Activated gamma-delta T cell treated with anti-CD3 and anti-CD28 coated beads, Interleukin-2, amount 50 U/mL, for 16 hours (primary cell): ENCODE measurements around the gene TRAPPC1.
A peak's percentile ranks its signal among the peaks of the same experiment; 100 is the strongest.
"Not testable (repeated sequence)": the region's sequence is repeated elsewhere in the genome, so short reads cannot be mapped to it uniquely, and the experiment has no call there.

Experiments used
- DNase-seq: peaks from one replicate; pipeline ENCODE4 v3.0.0-alpha.2; 2020; ENCODE audit warnings: low read depth

The TRAPPC1 gene, protein sequence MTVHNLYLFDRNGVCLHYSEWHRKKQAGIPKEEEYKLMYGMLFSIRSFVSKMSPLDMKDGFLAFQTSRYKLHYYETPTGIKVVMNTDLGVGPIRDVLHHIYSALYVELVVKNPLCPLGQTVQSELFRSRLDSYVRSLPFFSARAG

GRCh38 chr17:7931709-7932482, at the start of gene TRAPPC1, which contains the start of gene CNTROB:
TRAPPC1 (minus strand) TSS chr17:7931946; CDS start chr17:7931829, 117 bp downstream.
CNTROB (plus strand) TSS chr17:7932206; CDS start chr17:7933080, 874 bp downstream.
- DNase-seq = peak; percentile 99

DNA sequence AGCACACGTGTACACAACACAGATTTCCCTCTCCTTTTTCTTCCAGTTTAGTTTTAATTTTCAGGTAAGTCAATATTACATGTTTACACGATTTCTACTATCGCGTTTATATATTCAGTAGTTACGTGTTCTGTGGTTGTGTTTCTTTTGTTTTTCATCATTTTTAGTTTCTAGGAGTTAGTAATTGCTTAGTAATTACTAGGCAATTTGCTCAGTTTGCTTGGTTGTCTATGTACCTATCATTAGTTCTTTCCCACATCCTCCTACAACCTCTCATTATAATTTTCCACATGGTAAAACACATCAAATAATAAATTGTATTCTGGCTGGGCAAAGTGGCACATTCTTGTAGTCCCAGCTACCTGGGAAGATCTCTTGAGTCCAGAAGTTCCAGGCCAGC, 46.1 kb upstream of the TRAPPC1 start:
- DNase-seq = no peak

DNA sequence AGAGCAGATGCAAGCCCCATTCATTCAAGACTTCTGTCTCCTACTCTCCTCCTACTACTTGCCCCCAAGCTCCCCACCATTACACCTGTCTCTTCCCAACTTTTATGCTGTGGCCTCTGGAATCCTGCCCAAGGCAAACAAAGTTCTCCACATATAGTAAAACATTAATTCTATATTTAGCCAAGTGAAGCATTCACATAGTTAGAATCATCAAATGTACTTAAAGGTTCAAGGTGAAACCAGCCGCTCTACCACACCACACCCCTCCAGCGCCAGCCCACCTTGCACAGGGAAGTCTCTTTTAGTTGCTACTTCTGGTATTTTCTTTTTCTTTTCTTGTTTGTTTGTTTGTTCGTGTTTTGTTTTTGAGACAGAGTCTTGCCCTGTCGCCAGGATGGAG, 45.3 kb upstream of the TRAPPC1 start:
- no peak for DNase-seq

GRCh38 chr17:7974638-7975131, 42.9 kb upstream of the TRAPPC1 start:
- DNase-seq = no peak

DNA sequence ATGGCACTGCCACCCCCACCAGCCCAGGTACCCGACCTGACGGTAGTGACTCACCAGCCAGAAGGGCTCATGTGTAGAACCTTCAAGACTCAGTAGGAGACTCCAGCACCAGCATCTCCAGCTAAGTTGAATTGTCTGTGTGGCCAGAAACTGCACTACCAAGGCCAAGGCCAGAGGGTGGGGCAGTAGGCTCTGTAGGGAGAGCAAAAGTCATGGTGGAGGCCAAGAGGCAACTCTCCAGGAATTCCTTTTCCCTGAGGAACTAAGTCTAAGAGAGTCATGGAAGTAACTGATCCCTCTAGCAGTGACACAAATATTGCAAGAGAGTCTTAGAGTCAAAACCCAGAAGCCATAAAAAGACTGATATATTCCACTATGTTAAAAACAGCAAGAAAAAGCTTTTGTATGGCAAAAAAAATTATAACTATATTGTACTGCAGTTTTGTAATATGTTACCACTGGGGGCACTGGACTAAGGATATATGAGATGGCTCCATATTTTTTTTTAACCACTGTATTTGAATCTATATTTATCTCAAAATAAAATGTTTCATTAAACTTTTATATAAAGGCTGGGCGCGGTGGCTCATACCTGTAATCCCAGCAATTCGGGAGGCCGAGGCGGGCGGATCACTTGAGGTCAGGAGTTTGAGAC, 40.5 kb upstream of the TRAPPC1 start:
- no peak for DNase-seq

- no peak for DNase-seq
These were observed 39.9 kb upstream of the TRAPPC1 start for GRCh38 chr17:7971651-7972050.

GRCh38 chr17:7969433-7969832, 37.7 kb upstream of the TRAPPC1 start:
- no peak for DNase-seq

GRCh38 chr17:7967751-7968150, 36.0 kb upstream of the TRAPPC1 start:
- DNase-seq = no peak

DNA sequence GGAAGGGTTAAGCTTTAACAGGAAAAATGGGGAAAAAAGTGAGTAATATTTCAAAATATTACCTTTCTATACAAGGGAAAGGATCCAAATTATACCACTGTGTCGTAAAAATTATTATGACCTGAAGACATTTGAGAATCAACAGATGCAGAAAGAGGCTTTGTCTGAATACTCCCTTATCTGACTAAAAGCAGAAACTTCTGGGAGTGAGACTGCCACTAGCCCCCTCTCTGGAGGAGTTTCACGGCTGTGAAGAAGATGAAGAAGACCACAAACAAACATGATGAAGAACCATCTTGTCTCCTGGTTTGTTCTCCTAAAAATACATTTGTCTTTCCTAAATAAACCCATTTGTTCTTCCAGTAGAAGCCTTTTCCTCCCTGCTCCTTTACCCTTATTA, 29.7 kb upstream of the TRAPPC1 start:
- DNase-seq = no peak

- no peak for DNase-seq
These were observed 27.9 kb upstream of the TRAPPC1 start for GRCh38 chr17:7959503-7960253.

- DNase-seq = no peak
These were observed 24.7 kb upstream of the TRAPPC1 start for GRCh38 chr17:7956228-7956965.

GRCh38 chr17:7955414-7956227, 23.9 kb upstream of the TRAPPC1 start:
- no peak for DNase-seq

- DNase-seq = not testable (repeated sequence)
These were observed 21.5 kb upstream of the TRAPPC1 start for GRCh38 chr17:7953266-7953665.

DNA sequence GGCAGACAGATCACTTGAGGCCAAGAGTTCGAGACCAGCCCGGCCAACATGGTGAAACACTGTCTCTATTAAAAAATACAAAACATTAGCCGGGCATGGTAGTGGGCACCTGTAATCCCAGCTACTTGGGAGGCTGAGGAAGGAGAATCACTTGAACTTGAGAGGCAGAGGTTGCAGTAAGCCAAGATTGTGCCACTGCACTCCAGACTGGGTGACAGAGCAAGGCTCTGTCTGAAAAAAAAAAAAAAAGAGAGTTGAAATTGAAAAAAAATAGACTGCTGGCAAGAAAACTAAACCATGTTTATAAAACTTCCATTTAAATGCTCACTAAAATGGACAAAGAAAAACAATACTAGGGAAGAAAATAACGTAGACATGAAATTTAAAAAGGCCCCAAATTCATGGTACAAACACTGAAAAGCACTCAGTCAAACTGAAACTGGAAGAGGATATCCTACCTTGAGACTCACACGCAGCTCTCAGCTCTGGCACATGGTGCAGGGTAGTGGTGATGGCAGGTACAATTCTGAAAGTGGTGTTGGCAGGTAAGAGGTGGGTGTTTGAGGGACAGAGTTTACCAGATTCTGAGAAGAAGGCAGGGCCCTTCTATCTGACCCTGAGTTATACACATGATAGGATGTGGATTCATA, 19.5 kb upstream of the TRAPPC1 start:
- no peak for DNase-seq

GRCh38 chr17:7950578-7950977, 18.8 kb upstream of the TRAPPC1 start:
- no peak for DNase-seq

DNA sequence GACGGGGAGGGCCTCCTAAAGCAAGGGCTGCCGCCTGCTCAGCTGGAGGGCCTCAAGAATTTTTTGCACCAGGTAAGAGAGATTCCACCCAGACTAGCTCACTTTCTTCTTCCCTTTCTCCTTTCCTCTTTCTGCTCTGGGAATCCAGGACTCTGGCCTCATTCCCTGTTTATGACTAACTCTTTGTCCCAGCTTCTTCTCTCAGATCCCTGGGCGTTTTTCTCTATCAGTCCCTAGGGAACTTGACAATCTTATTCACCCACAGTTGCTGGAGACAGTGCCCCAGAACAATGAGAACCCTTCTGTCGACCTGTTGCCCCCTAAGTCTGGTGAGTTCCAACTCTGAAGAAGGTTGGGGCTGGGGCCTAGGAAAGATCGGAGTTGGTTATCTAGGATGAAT, 15.9 kb upstream of the TRAPPC1 start:
- no peak for DNase-seq

DNA sequence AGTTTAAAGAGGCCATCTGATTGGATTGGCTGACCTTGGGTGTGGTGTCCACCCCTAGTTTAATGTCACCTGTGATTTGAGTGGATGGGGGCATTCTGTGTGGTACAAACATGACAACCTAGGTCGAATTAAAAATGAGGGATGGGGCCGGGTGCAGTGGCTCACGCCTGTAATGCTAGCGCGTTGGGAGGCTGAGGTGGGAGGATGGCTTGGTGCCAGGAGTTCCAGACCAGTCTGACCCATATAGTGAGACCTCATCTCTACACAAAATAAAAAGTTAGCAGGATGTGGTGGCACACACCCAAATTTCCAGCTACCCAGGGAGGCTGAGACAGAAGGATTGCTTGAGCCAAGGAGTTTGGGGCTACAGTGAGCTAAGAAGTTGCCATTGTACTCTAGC, 14.7 kb upstream of the TRAPPC1 start:
- DNase-seq = no peak

DNA sequence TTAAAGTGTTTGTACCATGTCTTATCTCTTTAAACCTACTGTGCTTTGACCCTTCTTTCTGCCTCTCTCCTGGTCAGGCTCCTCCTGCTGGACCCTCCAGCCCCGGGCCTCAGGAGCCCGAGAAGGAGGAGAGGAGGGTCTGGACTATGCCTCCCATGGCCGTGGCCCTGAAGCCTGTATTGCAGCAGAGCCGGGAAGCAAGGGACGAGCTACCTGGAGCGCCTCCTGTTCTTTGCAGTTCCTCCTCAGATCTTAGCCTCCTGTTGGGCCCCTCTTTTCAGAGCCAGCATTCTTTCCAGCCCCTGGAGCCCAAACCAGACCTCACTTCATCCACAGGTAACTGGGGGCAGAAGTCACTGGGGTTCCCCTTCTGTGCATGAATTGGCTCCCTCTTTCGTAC, 13.9 kb upstream of the TRAPPC1 start:
- DNase-seq = no peak

DNA sequence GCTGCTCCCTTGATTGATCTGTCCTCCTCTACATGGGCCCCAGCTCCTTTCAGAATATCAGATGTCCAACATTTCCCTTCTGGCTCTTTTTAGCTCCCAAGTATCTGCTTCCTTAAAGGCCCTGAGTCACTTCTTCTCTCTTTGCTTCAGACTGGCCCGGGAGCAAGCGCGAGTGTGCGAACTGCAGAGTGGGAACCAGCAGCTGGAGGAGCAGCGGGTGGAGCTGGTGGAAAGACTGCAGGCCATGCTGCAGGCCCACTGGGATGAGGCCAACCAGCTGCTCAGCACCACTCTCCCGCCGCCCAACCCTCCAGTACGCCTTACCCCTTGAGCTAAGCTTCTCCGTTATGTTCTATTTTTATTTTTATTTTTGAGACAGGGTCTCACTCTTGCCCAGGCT, 12.6 kb upstream of the TRAPPC1 start:
- no peak for DNase-seq

DNA sequence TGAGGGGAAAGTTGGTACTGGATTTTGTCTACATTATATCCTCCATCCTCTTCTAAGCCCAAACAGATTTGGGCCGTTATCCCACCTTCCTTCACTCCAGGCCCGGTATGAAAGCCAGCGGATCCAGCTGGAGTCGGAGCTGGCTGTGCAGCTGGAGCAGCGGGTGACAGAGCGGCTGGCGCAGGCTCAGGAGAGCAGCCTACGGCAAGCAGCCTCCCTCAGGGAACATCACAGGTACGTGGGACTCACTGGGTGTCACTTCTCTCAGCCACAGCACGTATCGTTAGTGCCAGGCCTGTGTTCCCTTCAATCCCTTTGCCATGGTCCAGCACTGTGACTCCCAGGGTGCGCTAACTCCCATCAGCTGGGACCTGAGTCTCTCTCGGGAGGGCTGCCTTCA, 11.5 kb upstream of the TRAPPC1 start:
- no peak for DNase-seq
